A549 (cell line): ENCODE measurements around the gene HSPA1A. TPM values are rescaled to one million over a fixed set of nuclear protein-coding genes. Genes with fewer than 3 reads are reported as not detected.

ENCODE experiments used
- ATAC-seq, 2 experiments: fragments of 200-7000 bp in 1 of 2; fragments of >200 bp in 1 of 2; cut with Nextera tagmentation in 1 of 2; cut with Tn5 transposase in 1 of 2; 3 replicates each; pipeline versions ENCODE4 v1.8.0 to v1.9.1; 2018 to 2020; ENCODE audit warnings: mild to moderate bottlenecking in 1 of 2, moderate library complexity in 1 of 2
- CTCF ChIA-PET: fragments of 300-600 bp; sonication (Branson Sonifier 250); formaldehyde crosslinking; extraction: SDS; loops from one replicate; lab custom pipeline; 2021; ENCODE audit warnings: antibody characterized with exemption, inconsistent platforms; lab: Yijun Ruan, JAX
- POLR2A ChIA-PET: fragments of 350-600 bp; formaldehyde crosslinking; extraction: SDS; loops from one replicate; lab custom pipeline; 2021; ENCODE audit warnings: antibody characterized with exemption, inconsistent platforms; lab: Yijun Ruan, JAX
- DNase-seq, 2 experiments: peaks; one replicate each; pipeline versions ENCODE4 v3.0.0 to v3.0.0-alpha.2; 2011 to 2016; ENCODE audit warnings: low read depth in 1 of 2, low spot score in 1 of 2
- FAIRE-seq: peaks from 2 replicates; lab custom pipeline; 2011; peaks lifted over from hg19 to GRCh38; lab: Jason Lieb, UNC
- H3K27ac ChIP-seq, 2 experiments: fragments of >200 bp; sonication (Bioruptor Twin); formaldehyde crosslinking; 3 replicates each; pipeline ENCODE4 v1.5.1; 2016 to 2017
- H3K4me1 ChIP-seq: fragments of >200 bp; sonication (Bioruptor Twin); formaldehyde crosslinking; 3 replicates; pipeline ENCODE4 v1.6.1; 2016
- H3K4me2 ChIP-seq: fragments of >200 bp; sonication (Bioruptor Twin); formaldehyde crosslinking; 3 replicates; pipeline ENCODE4 v1.6.1; 2016
- H3K4me3 ChIP-seq: fragments of >200 bp; sonication (Bioruptor Twin); formaldehyde crosslinking; 3 replicates; pipeline ENCODE4 v1.5.1; 2016
- H3K9me3 ChIP-seq: fragments of >200 bp; sonication (Bioruptor Twin); formaldehyde crosslinking; 3 replicates; pipeline ENCODE4 v1.6.1; 2016
- ATOH8 ChIP-seq: fragments of 250-450 bp; sonication (Bioruptor Pico); IDR thresholded peaks from 2 replicates; pipeline ENCODE4 v1.5.0; 2020; ENCODE audit warnings: low read depth, mild to moderate bottlenecking, moderate library complexity
- BCL3 ChIP-seq: fragments of >200 bp; sonication (Bioruptor Twin); formaldehyde crosslinking; IDR thresholded peaks from 3 replicates; pipeline ENCODE4 v1.6.1; 2016
- BHLHE40 ChIP-seq: IDR thresholded peaks from 2 replicates; pipeline ENCODE4 v1.6.1; 2012; ENCODE audit warnings: low read depth, low read length, inconsistent platforms
- E2F6 ChIP-seq: IDR thresholded peaks from 2 replicates; pipeline ENCODE4 v1.6.1; 2012; ENCODE audit warnings: low read depth, borderline replicate concordance
- EHF ChIP-seq: fragments of 250-450 bp; sonication (Bioruptor Pico); IDR thresholded peaks from 2 replicates; pipeline ENCODE4 v1.5.0; 2020; ENCODE audit warnings: mild to moderate bottlenecking
- ESRRA ChIP-seq: fragments of 150-350 bp; IDR thresholded peaks from 2 replicates; pipeline ENCODE4 v1.6.1; 2014; ENCODE audit warnings: mild to moderate bottlenecking, low read length, borderline replicate concordance
- FOSL2 ChIP-seq, 2 experiments: fragments of 450-650 bp in 1 of 2; fragments of >200 bp in 1 of 2; sonication (Bioruptor Twin) in 1 of 2; formaldehyde crosslinking; IDR thresholded peaks; 2 replicates each; pipeline versions ENCODE4 v1.5.0 to v1.6.1; 2016 to 2020; ENCODE audit warnings: mild to moderate bottlenecking in 1 of 2, moderate library complexity in 1 of 2
- GATA3 ChIP-seq: IDR thresholded peaks from 2 replicates; pipeline ENCODE4 v1.6.1; 2012; ENCODE audit warnings: borderline replicate concordance
- HES2 ChIP-seq: fragments of >200 bp; sonication (Bioruptor Twin); formaldehyde crosslinking; IDR thresholded peaks from 2 replicates; pipeline ENCODE4 v1.6.1; 2016
- HEYL ChIP-seq: fragments of 250-450 bp; sonication (Bioruptor Pico); IDR thresholded peaks from 2 replicates; pipeline ENCODE4 v1.8.0; 2021; ENCODE audit warnings: mild to moderate bottlenecking, moderate library complexity
- JUN ChIP-seq, 2 experiments: fragments of >200 bp; sonication (Bioruptor Twin); formaldehyde crosslinking; IDR thresholded peaks; 2 replicates in 1 of 2; 3 replicates in 1 of 2; pipeline ENCODE4 v1.6.1; 2016 to 2017
- JUNB ChIP-seq: fragments of >200 bp; sonication (Bioruptor Twin); formaldehyde crosslinking; IDR thresholded peaks from 2 replicates; pipeline ENCODE4 v1.6.1; 2016
- KDM5A ChIP-seq: fragments of 200-600 bp; sonication (generic); IDR thresholded peaks from 2 replicates; pipeline ENCODE4 v1.6.1; 2016; ENCODE audit warnings: antibody characterized with exemption, mild to moderate bottlenecking
- MAFK ChIP-seq: fragments of 450-650 bp; IDR thresholded peaks from 2 replicates; pipeline ENCODE4 v1.6.1; 2014; ENCODE audit not compliant: partially characterized antibody
- MAZ ChIP-seq: fragments of 150-350 bp; IDR thresholded peaks from 2 replicates; pipeline ENCODE4 v1.6.1; 2014; ENCODE audit warnings: antibody characterized with exemption, low read depth, low read length, borderline replicate concordance
- NFE2L2 ChIP-seq: fragments of 150-350 bp; conservative IDR thresholded peaks from 2 replicates; pipeline ENCODE4 v1.6.1; 2014; ENCODE audit warnings: low read length
- NR3C1 ChIP-seq: fragments of >200 bp; sonication (Bioruptor Twin); formaldehyde crosslinking; IDR thresholded peaks from 3 replicates; pipeline ENCODE4 v1.6.1; 2017
- PHF8 ChIP-seq: fragments of 200-600 bp; sonication (generic); IDR thresholded peaks from 2 replicates; pipeline ENCODE4 v1.6.1; 2016; ENCODE audit warnings: low read depth, mild to moderate bottlenecking, antibody characterized with exemption, moderate library complexity, borderline replicate concordance
- POLR2AphosphoS2 ChIP-seq: conservative IDR thresholded peaks from 2 replicates; pipeline ENCODE4 v1.6.1; 2012; ENCODE audit warnings: low read length, improper control_type of control experiment, inconsistent platforms
- RARB ChIP-seq: fragments of 250-450 bp; sonication (Bioruptor Pico); IDR thresholded peaks from 2 replicates; pipeline ENCODE4 v1.8.0; 2021; ENCODE audit warnings: mild to moderate bottlenecking, moderate library complexity
- REST ChIP-seq: fragments of 200-600 bp; sonication (generic); IDR thresholded peaks from 2 replicates; pipeline ENCODE4 v1.6.1; 2016; ENCODE audit warnings: antibody characterized with exemption, mild to moderate bottlenecking, moderate library complexity
- SMC3 ChIP-seq: fragments of >200 bp; sonication (Bioruptor Twin); formaldehyde crosslinking; IDR thresholded peaks from 3 replicates; pipeline ENCODE4 v1.6.1; 2018; ENCODE audit warnings: inconsistent platforms
- SREBF2 ChIP-seq: fragments of 450-650 bp; IDR thresholded peaks from 2 replicates; pipeline ENCODE4 v1.6.1; 2014; ENCODE audit warnings: mild to moderate bottlenecking, moderate library complexity
- TFCP2L1 ChIP-seq: fragments of 250-450 bp; sonication (Bioruptor Pico); IDR thresholded peaks from 2 replicates; pipeline ENCODE4 v1.5.0; 2021; ENCODE audit warnings: mild to moderate bottlenecking
- ZC3H11A ChIP-seq: fragments of 450-650 bp; IDR thresholded peaks from 2 replicates; pipeline ENCODE4 v1.6.1; 2014; ENCODE audit warnings: antibody characterized with exemption, mild to moderate bottlenecking
- ZSCAN20 ChIP-seq: fragments of 250-450 bp; sonication (Bioruptor Pico); IDR thresholded peaks from 2 replicates; pipeline ENCODE4 v1.8.0; 2022; ENCODE audit warnings: mild to moderate bottlenecking, moderate library complexity
- WGBS: methylation state at CpG from one replicate; pipeline ENCODE4 v1.1.6; 2017; ENCODE audit errors: missing lambda C conversion rate; 5-methylcytosine and 5-hydroxymethylcytosine counted together
- polyA plus RNA-seq, 4 experiments: library from polyadenylated mRNA; depleted of rRNA in 3 of 4; stranded (reverse); fragments of >200 nt; fragmentation: RNase III in 1 of 4; extraction: RNeasy Plus Mini Kit Qiagen cat#74134 plus additional on column Dnase treatment in 1 of 4; gene quantifications; 2 replicates in 3 of 4; 3 replicates in 1 of 4; pipeline ENCODE4 v1.2.3, GENCODE V29; 2011 to 2017

HSPA1A gene
- polyA plus RNA-seq, 2 of the 4 experiments (the other 2 are of a cell fraction) = 122 to 204 TPM

- H3K9me3 ChIP-seq = no peaks in the 10 kb centered on the region
- H3K4me1 ChIP-seq = peaks cover 4% of the 10 kb centered on the region; the same call in 1 of the 3 replicates
- no peak overlapping the region for H3K4me2 ChIP-seq
- FAIRE-seq (no peak), ATAC-seq (no peak), DNase-seq (no peak)
- TF ChIP-seq SREBF2 (no peak), EHF (CRISPR knock-in tag) (no peak), TFCP2L1 (CRISPR knock-in tag) (no peak), RARB (no peak), NR3C1 (no peak), ZC3H11A (no peak), POLR2AphosphoS2 (no peak), JUN (IDR thresholded peaks at IDR 0.05) (no peak), ESRRA (no peak), BHLHE40 (no peak), ATOH8 (CRISPR knock-in tag) (no peak), MAFK (no peak), E2F6 (no peak), FOSL2 (IDR thresholded peaks at IDR 0.05) (no peak), FOSL2 (CRISPR knock-in tag; IDR thresholded peaks at IDR 0.05) (no peak), KDM5A (no peak), JUNB (no peak), NFE2L2 (no peak), BCL3 (no peak), REST (no peak)
- POLR2A ChIA-PET = interaction anchor here (0.6 kb wide), 1 partner anchor 10 kb away, joined by 6 read pairs; no protein-coding TSS in a partner anchor
- no peak overlapping the region for H3K27ac ChIP-seq
- no peak overlapping the region for H3K4me3 ChIP-seq
- WGBS = 83% methylated on average over 6 of the region's 11 CpGs
- CTCF ChIA-PET = interaction anchor here (1.0 to 1.5 kb wide), 3 partner anchors 20 to 92 kb away, joined by 3 to 5 read pairs (median 4); no protein-coding TSS in a partner anchor
These were observed 44.6 kb downstream of the HSPA1A start for GRCh38 chr6:31859923-31860322.

- no peak for FAIRE-seq
- POLR2A ChIA-PET = no interaction called here
- Histone ChIP-seq H3K4me1 (peaks cover 4% of the 10 kb centered on the region; the same call in 1 of the 3 replicates), H3K27ac (no peak overlapping the region), H3K4me3 (no peak overlapping the region), H3K4me2 (no peak overlapping the region), H3K9me3 (no peaks in the 10 kb centered on the region)
- ATAC-seq = no peak
- WGBS = 94% methylated on average over 13 of the region's 13 CpGs
- TF ChIP-seq E2F6 (no peak), BCL3 (no peak), ESRRA (no peak), GATA3 (no peak), NR3C1 (no peak), PHF8 (no peak), SREBF2 (no peak), MAZ (no peak), NFE2L2 (no peak), SMC3 (no peak), JUN (IDR thresholded peaks at IDR 0.05) (no peak), ZSCAN20 (CRISPR knock-in tag) (no peak), HEYL (no peak), HES2 (no peak)
- no peak for DNase-seq
- CTCF ChIA-PET = interaction anchor here (1.0 to 1.5 kb wide), 2 partner anchors 35 to 92 kb away, joined by 4 to 5 read pairs; no protein-coding TSS in a partner anchor
These were observed 45.0 kb downstream of the HSPA1A start for GRCh38 chr6:31860349-31860748.
